GM12801 (cell line): ENCODE results near the gene MEF2C.

Experiments
- CTCF ChIP-seq: IDR thresholded peaks from one replicate; pipeline ENCODE4 v1.5.1; 2011; ENCODE audit warnings: control low read depth; ENCODE audit not compliant: insufficient read length; ENCODE audit errors: extremely low read depth

MEF2C gene

DNA sequence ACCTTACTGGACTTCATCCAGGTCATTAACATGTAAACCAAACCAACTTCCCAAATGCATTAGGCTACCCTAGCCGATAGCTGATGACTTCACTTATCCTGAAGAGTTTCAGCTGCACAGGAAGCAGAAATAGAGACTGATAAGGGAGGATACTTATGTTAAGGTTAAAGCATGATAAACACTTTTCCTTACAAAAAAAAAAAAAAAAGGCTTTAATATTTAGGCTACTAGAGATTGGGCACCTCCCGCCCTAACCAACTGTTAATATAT lies 1.6 kb upstream of the MEF2C start:
- TF ChIP-seq CTCF, result no peak

DNA sequence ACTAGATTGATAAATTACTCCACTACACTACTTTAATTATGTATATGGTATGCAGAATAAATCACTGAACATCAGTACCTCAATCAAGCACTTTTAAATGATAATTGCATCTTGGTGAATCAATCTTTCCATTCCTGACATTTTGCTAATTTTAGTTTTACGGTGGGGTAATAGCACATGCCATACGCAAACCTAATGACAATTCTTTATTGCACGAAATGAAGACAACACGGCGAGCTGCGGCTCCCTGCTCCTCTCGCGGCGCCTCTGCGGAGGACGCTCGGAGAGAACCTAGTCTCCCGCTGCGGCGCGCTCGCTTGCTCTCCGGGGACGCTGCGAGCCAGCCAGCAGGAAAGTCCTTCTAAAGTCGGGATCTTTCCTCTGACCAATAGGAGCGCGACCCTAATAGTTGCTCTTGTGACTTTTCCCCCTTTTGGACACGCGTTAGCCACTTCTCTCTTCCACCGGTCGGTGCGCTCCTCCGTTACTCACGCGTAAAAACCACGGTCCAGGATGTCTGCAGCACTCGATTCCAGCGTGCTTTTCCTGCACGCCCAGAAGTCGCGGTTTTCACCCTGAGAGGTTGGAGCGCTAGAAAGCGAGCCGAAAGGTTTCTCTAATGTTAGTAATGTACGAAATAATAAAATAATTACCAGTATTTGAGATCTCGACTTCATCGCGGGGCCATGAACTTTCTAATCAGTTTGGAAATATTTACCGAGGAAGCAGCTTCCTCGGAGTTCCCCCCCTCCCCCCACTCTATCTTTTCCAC lies 1.0 kb upstream of the MEF2C start:
- no peak for TF ChIP-seq CTCF

- no peak for TF ChIP-seq CTCF
Measured at GRCh38 chr5:88882276-88883038, 527 bp downstream of the MEF2C start.

DNA sequence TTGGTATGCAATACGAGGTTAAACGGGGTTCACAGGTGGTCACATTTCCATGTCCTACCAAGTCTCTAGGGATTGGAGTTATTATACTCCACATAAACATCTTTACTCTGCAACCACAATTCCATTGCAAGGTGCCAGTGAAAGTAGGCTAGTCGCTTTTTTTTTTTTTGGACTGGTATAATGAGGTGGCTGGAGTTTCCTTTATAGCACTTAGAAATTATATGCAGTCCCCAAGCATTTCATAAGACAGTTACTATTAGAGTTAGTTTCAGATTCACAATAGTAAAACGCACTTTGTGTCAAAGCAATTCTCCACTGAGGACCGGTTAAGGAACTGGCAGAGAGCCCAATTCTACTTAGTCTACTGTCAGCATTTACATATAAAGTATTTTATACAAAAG lies 1.4 kb downstream of the MEF2C start:
- no peak for TF ChIP-seq CTCF

DNA sequence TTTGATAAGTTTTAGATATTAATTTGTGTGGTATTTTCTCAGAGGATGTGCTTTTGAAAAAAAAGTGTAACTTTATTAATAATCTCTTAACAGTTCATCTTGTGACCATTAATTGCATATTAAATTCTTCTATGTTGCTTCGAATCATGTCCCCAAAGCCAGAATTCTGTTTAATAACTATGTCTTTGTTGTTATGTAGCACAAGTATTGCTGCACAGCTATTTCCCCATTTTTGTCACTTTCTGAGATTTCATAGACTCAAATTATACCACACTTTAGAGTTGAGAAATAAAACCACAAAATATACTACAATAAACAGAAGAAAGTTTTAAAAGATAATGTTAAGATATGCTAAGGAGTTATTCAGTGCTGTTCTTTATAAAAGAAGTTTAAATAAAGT lies 2.8 kb downstream of the MEF2C start:
- no peak for TF ChIP-seq CTCF

DNA sequence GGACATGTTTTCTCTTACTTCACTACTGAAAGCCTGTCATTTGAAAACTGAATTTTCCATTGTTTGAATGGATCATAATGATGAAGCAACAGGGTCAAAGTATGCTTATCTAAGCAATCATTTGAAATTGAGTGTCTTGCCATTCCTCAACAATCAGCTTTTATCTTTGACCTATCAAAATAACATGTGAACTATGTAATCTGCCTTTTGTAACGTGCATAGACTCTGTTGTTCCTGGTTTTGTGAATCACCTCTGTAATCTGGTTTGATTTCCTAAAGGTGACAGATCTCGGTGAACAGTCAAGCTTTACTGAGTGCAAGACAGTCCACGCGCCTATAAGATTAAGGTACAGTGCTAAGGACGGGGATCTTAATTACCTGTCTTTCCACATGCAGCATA lies 3.3 kb downstream of the MEF2C start:
- TF ChIP-seq CTCF, result no peak

- no peak for TF ChIP-seq CTCF
Measured at GRCh38 chr5:88878976-88879375, 4.0 kb downstream of the MEF2C start.
